C4-2B (cell line): ENCODE measurements around the gene SPAG8.
A peak's percentile ranks its signal among the peaks of the same experiment; 100 is the strongest.

Experiments used
- H3K27ac ChIP-seq: fragments of 450-650 bp; 2 replicates; pipeline ENCODE4 v1.5.1; 2017
- CTCF ChIP-seq: fragments of 450-650 bp; conservative IDR thresholded peaks from 2 replicates; pipeline ENCODE4 v1.5.1; 2017; ENCODE audit warnings: mild to moderate bottlenecking
- ZFX ChIP-seq: fragments of 450-650 bp; IDR thresholded peaks from 2 replicates; pipeline ENCODE4 v1.6.1; 2017

SPAG8 gene

GRCh38 chr9:35829084-35829763 lies 17.2 kb upstream of the SPAG8 start, which contains the start of gene TMEM8B:
TSS of gene TMEM8B (plus strand) at chr9:35829228. CDS start at chr9:35829448, 220 bp downstream.
- peak within 1 kb of the TSS; percentile 70 for H3K27ac ChIP-seq
- TF ChIP-seq CTCF (no peak), ZFX (peak; percentile 75; the same call in 1 of the 2 replicates)

GRCh38 chr9:35828716-35829083 lies 16.6 kb upstream of the SPAG8 start, which contains the start of gene FAM221B:
TSS of gene FAM221B (minus strand) at chr9:35828732. CDS start at chr9:35826161, 2,571 bp downstream.
- peak within 1 kb of the TSS; percentile 70 for H3K27ac ChIP-seq

GRCh38 chr9:35827486-35827885 lies 15.4 kb upstream of the SPAG8 start:
- TF ChIP-seq ZFX, result no peak
- TF ChIP-seq CTCF, result no peak

More at GRCh38 chr9:35828716-35829083, 16.6 kb upstream of the SPAG8 start, which contains the start of gene FAM221B:
- TF ChIP-seq ZFX, result no peak
- no peak for TF ChIP-seq CTCF

GRCh38 chr9:35826071-35826701 lies 14.1 kb upstream of the SPAG8 start:
- no peak overlapping the region for H3K27ac ChIP-seq
- TF ChIP-seq ZFX, result no peak
- peak; percentile 86 for TF ChIP-seq CTCF

More at GRCh38 chr9:35827486-35827885, 15.4 kb upstream of the SPAG8 start:
- no peak overlapping the region for H3K27ac ChIP-seq

- no peak overlapping the region for H3K27ac ChIP-seq
- no peak for TF ChIP-seq CTCF
- TF ChIP-seq ZFX, result no peak
Measured at GRCh38 chr9:35822926-35823325, 10.9 kb upstream of the SPAG8 start.

- TF ChIP-seq CTCF, result no peak
- TF ChIP-seq ZFX, result no peak
Measured at GRCh38 chr9:35820076-35820475, 8.0 kb upstream of the SPAG8 start.

GRCh38 chr9:35818341-35818740 lies 6.3 kb upstream of the SPAG8 start:
- TF ChIP-seq CTCF (no peak), ZFX (no peak)
- no peak overlapping the region for H3K27ac ChIP-seq

More at GRCh38 chr9:35820076-35820475, 8.0 kb upstream of the SPAG8 start:
- no peak overlapping the region for H3K27ac ChIP-seq
